Measurements from ENCODE around the gene HES2.

- TF ChIP-seq GATA3 (IDR thresholded peaks at IDR 0.05; ENCODE audit: borderline replicate concordance) (no peak), RCOR1 (IDR thresholded peaks at IDR 0.05; ENCODE audit: low read depth, low read length) (no peak), PBX3 (IDR thresholded peaks at IDR 0.05) (no peak), CEBPB (IDR thresholded peaks at IDR 0.05) (no peak), RFX5 (IDR thresholded peaks at IDR 0.05) (no peak), EP300 (IDR thresholded peaks at IDR 0.05) (no peak), NPAS2 (CRISPR knock-in tag; IDR thresholded peaks at IDR 0.05; ENCODE audit: borderline replicate concordance) (no peak), RAD21 (conservative IDR thresholded peaks at IDR 0.05 in 1 of 2, IDR thresholded peaks at IDR 0.05 in 1 of 2) (no peak), SREBF2 (IDR thresholded peaks at IDR 0.05) (no peak)
- TF ChIP-seq, protein P1, sequence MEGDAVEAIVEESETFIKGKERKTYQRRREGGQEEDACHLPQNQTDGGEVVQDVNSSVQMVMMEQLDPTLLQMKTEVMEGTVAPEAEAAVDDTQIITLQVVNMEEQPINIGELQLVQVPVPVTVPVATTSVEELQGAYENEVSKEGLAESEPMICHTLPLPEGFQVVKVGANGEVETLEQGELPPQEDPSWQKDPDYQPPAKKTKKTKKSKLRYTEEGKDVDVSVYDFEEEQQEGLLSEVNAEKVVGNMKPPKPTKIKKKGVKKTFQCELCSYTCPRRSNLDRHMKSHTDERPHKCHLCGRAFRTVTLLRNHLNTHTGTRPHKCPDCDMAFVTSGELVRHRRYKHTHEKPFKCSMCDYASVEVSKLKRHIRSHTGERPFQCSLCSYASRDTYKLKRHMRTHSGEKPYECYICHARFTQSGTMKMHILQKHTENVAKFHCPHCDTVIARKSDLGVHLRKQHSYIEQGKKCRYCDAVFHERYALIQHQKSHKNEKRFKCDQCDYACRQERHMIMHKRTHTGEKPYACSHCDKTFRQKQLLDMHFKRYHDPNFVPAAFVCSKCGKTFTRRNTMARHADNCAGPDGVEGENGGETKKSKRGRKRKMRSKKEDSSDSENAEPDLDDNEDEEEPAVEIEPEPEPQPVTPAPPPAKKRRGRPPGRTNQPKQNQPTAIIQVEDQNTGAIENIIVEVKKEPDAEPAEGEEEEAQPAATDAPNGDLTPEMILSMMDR (IDR thresholded peaks at IDR 0.05), result no peak
These were observed 10.0 kb downstream of the HES2 start for GRCh38 chr1:6409733-6410132.

Data from A549 (cell line).